CMK (cell line): Measurements from ENCODE around the gene C7orf57.

ENCODE experiments used
- DNase-seq: peaks from one replicate; pipeline ENCODE4 v3.0.0-alpha.2; 2010; ENCODE audit warnings: low read depth

The C7orf57 gene

DNA sequence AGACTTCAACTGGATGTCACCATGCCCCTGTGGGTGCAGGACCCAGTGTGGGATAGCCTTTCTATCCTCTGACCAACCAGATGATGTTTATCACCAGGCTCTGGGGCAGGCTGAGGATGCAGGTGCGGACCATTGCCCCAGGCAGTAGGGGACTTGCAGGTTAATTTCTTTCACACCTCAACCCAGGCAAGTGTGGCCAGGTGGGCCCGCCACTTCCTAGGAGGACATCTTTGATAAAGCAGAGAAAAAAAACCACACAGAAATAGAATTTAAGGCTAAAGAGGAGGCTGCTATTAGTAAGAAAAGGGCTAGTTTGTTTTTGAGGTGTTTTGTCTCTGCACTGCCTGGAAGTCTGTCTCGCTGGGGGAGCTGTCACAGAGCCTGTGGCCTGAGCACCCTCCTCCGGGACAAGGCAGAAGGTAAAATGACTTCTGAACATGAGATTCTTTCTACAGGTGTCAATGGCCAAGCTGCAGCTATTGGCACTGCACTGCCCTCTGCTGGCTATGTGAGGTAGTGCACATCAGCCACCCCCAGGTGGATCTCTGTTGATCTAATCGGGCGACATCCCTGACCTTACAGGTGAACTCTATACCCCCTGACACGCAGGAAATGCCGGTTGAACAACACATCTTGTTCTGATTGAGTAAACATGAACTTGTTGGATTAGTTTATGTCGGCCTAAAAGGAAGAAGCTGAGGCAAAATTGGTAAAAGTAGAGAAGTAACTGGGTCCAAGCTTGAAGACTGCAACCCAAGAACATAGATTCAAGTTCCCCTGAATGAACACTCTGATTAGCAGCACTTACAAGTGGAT is 74.7 kb downstream of the C7orf57 start:
- peak; percentile 11 for DNase-seq

DNA sequence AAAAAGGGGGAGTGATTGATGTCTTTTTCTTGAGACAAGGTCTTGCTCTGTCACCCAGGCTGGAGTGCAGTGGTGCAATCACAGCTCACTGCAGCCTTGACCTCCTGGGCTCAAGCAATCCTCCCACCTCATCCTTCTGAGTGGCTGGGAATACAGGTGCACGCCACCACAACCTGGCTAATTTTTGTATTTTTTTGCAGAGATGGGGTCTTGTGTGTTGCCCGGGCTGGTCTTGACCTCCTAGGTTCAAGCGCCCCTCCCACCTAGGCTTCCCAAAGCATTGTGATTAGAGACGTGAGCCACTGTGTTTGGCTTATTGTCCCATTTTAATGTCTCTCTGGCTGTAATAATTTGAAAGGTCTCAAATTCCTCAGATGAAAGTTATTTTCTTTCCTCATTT is 75.5 kb downstream of the C7orf57 start:
- no peak for DNase-seq
